Suprapubic skin (tissue), 3 donors: ENCODE data around the gene MN1.

ENCODE experiments used
- EP300 ChIP-seq: sonication (generic); formaldehyde crosslinking; IDR thresholded peaks from one replicate; pipeline ENCODE4 v1.6.1; 2017; ENCODE audit warnings: antibody characterized with exemption
- POLR2A ChIP-seq, 2 donors: fragments of 450-650 bp; IDR thresholded peaks; one replicate each; pipeline ENCODE4 v1.6.1; 2017; ENCODE audit warnings: antibody characterized with exemption in 2 of 2, mild to moderate bottlenecking in 2 of 2, moderate library complexity in 2 of 2
- TF ChIP-seq, protein P1 (sequence below), 2 donors: fragments of 200-600 bp in 1 of 2; fragments of 450-650 bp in 1 of 2; sonication (generic) in 1 of 2; IDR thresholded peaks; one replicate each; pipeline ENCODE4 v1.5.1; 2016 to 2019; ENCODE audit warnings: antibody characterized with exemption in 2 of 2, mild to moderate bottlenecking in 1 of 2, moderate library complexity in 1 of 2

DNA sequence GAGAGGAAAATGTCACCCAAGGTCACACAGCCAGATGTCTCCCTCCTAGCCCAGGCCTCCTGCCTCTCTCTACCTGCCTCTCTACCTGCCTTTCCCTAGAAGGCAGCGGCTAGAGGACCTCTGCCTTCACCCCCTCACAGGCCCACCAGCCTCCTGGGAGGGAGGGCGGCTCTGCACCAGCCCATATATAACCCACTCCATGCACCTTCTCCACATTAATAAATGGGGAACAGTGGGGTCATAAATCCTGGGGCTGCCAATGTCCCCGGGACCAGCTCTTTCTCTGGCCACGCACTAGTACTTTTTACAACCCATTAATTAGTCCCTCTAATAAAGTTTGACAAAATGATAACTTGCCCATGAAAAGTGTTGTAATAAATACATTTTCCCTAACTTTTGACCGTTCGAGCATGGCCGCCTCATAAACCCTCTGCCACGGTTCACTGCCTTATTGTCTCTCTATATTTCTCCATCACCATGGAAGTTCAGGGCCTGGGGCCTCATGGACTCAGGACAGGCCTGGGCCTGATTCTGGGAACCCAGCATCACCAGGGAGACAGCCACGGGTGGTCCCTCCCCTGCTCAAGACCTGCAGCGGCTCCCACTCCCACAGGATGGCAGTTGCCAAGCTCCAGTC is 102.1 kb downstream of the MN1 start:
- TF ChIP-seq, protein P1, sequence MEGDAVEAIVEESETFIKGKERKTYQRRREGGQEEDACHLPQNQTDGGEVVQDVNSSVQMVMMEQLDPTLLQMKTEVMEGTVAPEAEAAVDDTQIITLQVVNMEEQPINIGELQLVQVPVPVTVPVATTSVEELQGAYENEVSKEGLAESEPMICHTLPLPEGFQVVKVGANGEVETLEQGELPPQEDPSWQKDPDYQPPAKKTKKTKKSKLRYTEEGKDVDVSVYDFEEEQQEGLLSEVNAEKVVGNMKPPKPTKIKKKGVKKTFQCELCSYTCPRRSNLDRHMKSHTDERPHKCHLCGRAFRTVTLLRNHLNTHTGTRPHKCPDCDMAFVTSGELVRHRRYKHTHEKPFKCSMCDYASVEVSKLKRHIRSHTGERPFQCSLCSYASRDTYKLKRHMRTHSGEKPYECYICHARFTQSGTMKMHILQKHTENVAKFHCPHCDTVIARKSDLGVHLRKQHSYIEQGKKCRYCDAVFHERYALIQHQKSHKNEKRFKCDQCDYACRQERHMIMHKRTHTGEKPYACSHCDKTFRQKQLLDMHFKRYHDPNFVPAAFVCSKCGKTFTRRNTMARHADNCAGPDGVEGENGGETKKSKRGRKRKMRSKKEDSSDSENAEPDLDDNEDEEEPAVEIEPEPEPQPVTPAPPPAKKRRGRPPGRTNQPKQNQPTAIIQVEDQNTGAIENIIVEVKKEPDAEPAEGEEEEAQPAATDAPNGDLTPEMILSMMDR (IDR thresholded peaks at IDR 0.05), result no peak
- TF ChIP-seq POLR2A (IDR thresholded peaks at IDR 0.05) (no peak), EP300 (no peak)
